ENCODE data around the gene FAM3B. TPM values are rescaled to one million over a fixed set of nuclear protein-coding genes. Genes with fewer than 3 reads are reported as not detected.
"Not testable (repeated sequence)": the region's sequence is repeated elsewhere in the genome, so short reads cannot be mapped to it uniquely, and the experiment has no call there.

FAM3B gene
- 0.90 TPM for total RNA-seq
- long read RNA-seq, partial matches to known transcripts, result 0 of 1 reads
- long read RNA-seq, other reads (novel, unspliced or antisense), result 0 of 1 reads

DNA sequence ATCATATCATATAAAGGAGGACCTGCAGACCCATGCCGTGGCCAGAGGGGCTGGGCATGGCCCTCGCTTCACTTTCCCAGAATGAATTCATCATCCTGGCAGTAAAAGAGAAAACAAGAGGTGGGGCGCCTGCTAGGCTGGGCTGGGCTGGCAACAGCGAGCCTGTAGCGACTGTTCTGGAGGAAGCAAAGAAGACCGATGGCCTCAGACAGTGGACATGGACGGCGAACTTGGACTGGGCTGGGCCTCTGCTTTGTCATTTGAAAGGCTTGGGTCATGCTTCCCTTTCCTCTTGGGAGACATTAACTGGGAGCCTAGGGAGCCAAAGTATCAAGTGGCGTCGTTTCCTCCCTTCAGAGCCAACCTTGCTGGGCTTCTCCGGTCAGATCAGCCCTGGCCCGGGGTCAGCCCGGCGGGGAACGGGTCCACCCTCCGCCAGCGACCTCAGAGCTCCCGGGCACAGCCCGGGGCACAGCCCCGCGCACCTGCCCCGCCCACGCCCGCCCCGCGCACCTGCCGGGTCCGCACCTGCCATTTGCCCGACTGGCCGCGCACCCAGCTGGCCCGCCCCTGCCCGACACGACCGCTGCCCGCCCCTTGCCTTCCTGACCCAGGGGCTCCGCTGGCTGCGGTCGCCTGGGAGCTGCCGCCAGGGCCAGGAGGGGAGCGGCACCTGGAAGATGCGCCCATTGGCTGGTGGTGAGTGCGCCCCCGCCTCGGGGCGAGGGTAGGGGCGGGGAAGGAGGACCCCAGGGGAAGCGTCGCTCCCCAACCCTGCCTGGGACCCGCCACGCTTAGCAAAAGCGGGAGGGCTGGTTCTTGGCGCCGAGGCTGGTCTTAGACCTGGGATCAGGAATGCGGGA, at the start of gene FAM3B:
Gene FAM3B, plus strand, starts transcription at position 602 of the 863 bp plus-strand sequence. Its CDS starts 79 bp downstream, at position 681.
- no peak for DNase-seq (ENCODE audit: low spot score)

DNA sequence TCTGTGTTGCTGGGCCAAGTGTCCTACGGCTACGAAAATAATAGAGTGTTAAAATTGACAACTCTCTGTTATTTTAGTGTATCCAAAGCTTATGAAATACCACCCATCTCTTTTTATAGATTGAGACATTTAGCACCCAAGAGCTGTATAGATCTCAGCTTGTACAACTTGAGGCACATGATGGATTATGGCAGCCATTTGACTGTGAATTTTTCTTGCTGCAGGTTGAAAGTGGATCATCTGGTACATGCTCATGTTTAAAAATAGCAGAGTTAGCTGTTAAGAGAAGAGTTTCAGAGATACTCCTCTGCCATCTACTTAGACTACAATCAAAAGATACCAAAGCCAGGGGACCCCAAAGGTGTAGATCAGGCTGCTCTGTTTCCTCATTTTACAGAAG, 49.3 kb upstream of the FAM3B start:
- no peak for DNase-seq (ENCODE audit: low spot score)

GRCh38 chr21:41269535-41269934, 47.1 kb upstream of the FAM3B start:
- no peak for DNase-seq (ENCODE audit: low spot score)

DNA sequence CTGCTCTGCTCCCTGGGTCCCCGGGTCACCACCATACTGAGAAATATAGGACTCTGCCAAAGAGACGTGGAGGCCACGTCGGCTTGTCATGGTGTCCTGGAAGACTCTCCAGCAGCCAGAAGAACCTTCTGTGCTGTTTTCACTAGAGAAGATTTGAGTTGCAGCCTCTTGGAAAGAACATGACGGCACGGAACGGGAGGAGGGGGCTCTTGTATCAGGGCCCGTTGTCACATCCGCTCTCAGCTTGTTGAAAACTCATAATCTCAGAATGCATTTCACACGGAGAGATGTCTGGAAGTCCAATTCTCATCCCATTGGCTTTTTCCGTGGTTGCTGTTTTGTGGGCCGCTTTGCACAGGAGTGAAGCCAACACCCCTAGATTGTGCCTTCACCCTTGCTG, 39.4 kb upstream of the FAM3B start:
- DNase-seq (ENCODE audit: low spot score), result no peak

DNA sequence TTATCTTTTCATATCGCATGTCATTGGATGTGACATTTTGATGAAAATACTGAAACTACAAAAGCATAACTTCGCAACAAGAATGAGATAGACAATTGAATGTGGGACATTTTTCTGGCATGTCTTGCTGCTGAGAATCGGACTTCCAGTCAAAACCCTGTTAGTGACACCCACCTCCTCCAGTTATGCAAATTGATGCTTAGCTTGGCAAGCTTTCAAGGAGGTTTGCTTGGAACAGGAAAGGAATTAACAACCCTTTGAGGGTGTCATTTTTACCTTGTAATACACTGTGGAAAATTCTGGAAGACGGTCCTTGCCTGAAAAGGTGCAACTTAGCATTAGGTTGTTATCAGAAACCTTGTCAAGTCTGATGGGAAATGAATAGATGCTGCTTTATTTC, 38.8 kb upstream of the FAM3B start:
- DNase-seq (ENCODE audit: low spot score), result no peak

GRCh38 chr21:41280115-41280919, 36.3 kb upstream of the FAM3B start:
- DNase-seq (ENCODE audit: low spot score), result no peak

DNA sequence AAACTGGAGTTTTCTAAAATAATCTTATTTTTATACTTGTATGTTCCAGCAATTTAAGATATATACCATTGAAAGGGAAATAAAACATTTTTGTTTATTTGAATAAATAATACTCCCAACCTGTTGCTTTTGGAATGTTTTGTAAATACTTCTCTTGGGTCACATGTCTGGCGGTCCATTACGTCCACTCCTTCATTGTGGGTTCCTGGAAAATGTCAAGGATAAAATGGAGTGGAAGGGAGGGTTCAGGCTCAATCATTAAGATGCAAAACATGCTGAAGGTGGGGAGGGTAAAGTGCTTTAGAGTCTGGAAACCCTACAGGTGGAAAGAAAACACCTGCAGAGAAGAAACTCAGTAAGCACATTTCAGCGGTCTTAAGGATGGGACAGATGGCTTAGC, 34.2 kb upstream of the FAM3B start:
- no peak for DNase-seq (ENCODE audit: low spot score)

GRCh38 chr21:41283211-41283818, 33.3 kb upstream of the FAM3B start:
- no peak for DNase-seq (ENCODE audit: low spot score)

- DNase-seq (ENCODE audit: low spot score), result no peak
Observed at GRCh38 chr21:41289431-41289830, 27.2 kb upstream of the FAM3B start.

GRCh38 chr21:41290106-41290799, 26.3 kb upstream of the FAM3B start:
- DNase-seq (ENCODE audit: low spot score), result no peak

DNA sequence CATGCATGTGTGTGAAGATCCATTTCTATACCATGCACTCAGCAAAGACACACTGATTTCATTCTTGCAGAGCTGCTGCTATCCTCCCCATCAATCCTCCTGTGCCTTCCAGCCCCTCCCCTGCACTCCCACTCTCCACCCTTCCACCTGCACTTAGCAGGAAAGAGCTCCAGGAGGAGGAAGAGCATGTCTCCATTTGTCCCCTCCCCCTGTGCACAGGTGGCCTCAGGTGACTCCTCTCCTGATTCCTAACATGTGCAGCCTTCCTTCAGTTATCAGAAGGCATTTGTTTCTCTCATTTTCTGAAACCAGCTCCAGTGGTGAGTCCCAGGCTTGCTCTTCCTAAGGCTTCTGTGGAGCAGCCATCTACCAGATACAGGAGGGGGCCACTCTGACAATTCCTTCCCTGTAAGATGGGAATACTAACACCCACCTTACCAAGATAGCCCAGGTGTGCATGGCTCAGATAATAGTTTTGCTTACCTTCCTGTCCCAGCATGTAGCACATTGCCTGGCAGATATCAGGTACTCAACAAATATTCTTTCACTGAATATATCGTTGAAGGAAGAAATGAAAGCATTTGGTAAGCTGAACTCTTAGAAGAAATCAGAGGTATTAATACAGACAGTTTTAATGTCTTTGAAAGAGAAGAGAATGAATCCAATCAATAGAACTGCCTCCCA, 21.9 kb upstream of the FAM3B start:
- no peak for DNase-seq (ENCODE audit: low spot score)

GRCh38 chr21:41295721-41296254, 20.8 kb upstream of the FAM3B start:
- no peak for DNase-seq (ENCODE audit: low spot score)

DNA sequence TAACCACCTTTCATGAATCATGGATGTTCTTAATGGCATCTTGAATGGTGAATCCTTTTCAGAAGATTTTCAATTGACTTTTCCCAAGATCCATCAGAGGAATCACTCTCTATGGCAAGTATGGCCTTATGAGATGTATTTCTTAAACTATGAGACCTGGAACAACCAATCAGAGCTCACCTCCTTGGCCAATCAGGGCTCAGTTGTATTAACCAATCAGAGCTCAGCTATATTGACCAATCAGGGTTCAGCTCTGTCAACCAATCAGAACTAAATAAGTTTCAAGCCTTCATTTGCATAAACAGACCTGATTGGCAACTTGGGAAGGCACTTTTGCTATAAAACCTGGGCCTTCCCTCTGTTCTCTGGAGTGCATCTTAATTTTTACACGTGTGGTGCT, 13.6 kb upstream of the FAM3B start:
- DNase-seq (ENCODE audit: low spot score), result no peak

- DNase-seq (ENCODE audit: low spot score), result no peak
Observed at GRCh38 chr21:41304068-41304720, 12.4 kb upstream of the FAM3B start.

- no peak for DNase-seq (ENCODE audit: low spot score)
Observed at GRCh38 chr21:41307219-41307618, 9.4 kb upstream of the FAM3B start.

DNA sequence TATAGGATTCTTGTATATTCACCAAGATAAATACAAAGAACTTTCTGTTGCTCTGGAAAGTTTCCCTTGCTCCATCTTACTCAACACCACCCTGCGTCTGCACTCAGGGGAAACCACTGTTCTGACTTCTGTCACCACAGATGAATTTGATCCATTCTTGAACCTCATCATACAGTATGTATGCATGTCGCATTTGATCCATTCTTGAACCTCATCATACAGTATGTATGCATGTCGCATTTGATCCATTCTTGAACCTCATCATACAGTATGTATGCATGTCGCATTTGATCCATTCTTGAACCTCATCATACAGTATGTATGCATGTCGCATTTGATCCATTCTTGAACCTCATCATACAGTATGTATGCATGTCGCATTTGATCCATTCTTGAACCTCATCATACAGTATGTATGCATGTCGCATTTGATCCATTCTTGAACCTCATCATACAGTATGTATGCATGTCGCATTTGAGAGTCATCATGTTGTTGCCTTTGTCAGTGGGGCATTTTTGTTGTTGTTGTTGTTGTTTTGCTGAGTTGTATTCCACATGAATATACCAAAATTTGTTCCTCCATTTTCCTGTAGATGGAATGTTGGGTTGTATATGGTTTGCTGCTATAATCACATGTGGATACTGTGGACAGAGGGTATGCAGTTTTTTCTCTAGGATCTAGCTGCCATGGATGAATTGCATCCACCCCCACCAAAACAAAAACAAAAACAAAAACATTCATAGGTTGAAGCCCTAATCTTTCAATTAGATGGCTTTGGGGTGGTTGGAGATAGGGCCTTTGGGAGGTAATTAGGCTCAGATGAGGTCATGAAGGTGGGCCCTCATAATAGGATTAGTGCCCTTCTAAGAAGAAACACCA, 3.1 kb upstream of the FAM3B start:
- DNase-seq (ENCODE audit: low spot score), result not testable (repeated sequence)

- no peak for DNase-seq (ENCODE audit: low spot score)
Observed at GRCh38 chr21:41315726-41316125, 875 bp upstream of the FAM3B start.

DNA sequence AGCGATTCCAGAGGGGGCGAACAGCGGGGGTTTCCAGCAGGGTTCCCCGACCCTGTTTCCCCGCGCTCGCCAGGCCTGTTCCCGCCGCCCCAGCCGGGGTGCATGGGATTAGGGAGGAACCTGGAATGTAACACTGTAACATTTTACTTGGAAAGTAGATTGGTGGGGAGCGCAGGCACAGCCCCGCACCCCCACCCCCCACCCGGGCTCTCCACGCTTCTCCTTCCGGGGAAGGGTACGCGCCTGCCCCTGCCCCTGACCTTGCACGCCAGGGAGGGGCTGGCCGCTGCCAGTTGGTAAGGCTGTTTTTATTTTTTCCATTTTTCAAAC, 427 bp downstream of the FAM3B start:
- no peak for DNase-seq (ENCODE audit: low spot score)

- DNase-seq (ENCODE audit: low spot score), result no peak
Observed at GRCh38 chr21:41317458-41317857, 857 bp downstream of the FAM3B start.

All from mesenteric fat pad (tissue), 1 donor.